Measurements from ENCODE around the gene TFEB.

TFEB gene

DNA sequence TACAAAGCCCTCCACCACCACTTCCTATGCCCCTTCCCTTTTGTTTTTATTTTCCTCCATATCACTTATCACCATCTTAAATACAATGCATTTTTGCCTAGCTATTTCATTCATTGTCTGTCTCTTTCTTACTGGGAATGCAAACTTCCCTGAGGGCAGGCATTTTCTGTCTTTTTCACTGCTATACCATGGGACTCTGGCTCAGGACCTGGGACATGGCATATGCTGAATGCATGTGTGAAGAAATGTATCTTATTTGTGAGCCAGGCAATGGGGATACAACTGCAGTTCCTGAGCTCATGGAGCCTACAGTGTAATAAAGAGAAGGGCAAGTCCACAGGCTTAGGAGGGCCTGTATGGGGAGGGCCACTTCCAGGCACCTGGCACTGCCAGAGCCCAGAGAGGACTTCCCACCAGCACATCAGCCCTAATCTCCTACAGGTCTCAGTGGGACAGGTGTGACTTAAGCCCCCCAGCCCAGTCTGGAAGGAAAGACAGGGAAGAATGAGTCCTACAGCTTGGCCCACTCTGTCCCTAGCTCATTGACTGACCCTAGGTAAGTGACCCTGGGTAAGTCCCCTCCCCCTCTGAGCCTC is 43.2 kb downstream of the TFEB start:
- DNase-seq (ENCODE audit: low read depth in 1 of 2, low spot score in 1 of 2): no peak

DNA sequence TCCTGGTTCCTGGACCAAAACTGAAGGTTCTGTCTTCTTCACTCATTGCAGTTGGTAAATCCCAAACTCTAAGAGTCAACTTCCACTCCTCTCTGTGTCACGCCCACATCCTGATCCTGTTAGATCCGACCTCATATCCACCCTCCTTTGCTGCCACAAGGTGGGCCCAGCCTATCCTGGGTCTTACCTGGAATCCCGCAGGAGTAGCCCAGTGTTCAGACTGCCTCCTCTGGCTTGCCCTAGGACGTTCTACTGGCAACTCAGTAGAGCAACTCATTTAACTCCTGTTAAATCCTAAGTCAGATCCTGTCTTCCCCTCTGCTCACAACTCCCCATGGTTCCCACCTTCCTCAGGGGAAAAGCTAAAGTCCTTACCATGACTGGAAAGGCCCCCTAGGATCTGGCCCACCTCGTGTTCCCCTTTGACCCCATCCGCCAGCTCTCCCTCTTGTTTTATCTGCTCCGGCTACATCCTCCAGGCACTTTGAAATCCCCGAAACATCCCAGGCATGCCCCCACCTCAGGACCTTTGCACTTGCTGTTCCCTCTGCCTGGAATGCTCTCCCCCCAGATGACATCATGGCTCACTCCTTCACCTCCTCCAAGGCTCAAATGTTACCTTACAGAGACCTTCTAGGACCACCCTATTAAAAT is 43.9 kb downstream of the TFEB start:
- DNase-seq (ENCODE audit: low read depth in 1 of 2, low spot score in 1 of 2): no peak

DNA sequence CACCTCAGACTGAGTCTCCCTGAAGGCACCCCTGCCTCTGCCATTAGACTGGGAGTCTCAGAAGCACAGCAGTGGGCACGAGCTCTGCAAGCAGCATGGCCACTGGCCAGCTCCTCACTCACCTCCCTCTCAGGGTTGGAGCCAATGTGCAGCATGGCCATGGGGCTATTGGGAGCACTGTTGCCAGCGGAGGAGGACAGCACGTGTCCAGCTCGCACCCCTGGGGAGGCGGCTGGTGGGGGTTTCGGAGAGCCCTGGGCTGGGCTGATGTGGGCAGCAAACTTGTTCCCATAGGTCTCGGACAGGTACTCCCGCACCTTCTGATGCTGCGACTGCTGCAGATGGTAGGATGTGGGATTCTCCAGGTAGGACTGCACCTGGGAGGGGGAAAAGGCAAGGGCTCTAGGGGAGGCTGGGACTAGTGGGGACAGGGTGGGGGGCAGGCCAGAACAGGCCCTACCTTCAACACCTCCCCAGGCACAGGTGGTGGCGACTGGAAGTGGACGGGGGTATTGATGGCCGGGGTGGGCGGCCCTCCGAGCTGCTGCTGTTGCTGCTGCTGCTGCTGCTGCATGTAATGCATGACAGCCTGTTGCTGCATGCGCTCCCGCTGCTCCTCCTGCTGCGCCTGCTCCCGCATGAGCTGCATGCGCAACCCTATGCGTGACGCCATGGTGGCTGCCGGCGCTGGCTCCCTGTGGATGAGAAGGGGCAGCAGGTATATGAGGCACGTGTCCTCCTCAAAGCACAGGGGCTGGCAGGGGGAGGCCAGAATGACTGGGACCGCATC is 44.7 kb downstream of the TFEB start:
- DNase-seq (ENCODE audit: low read depth in 1 of 2, low spot score in 1 of 2): no peak

DNA sequence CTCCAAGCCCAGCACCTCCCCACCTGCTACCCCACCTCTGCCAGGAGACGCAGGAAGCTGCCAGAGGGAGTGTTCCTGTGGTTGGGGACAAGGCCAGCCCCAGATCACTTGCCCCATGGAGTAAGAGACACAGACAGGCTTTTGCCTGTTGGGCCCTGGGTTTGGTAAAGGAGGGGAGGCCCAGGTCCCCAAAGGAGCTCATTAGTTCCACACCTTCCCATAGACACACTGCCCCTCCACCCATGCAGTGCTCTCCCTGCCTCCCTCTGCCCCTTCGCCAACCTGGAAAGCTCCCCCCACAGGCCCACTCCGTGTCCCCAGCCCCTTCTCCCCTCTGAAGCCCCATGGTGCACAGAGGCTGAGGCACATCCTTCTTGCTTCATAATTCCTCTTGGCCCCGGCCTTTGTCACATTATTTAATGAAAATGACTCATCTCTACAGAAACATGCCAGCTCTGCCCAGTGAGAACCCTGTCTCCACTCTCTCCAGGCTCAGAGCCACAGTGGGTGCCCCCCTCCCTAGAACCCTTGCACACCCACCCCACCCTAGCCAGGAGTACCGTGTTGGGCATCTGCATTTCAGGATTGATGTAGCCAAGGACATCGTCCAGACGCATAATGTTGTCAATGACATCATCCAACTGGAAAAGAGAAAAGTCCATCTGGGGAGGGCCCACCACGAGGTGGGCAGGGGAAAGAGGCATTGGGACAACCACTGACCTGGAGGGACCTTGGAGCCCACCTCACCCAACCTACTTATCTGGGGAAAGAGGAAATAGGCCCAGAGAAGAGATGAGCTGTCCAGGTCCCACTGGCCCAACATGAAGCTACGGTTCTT is 46.0 kb downstream of the TFEB start:
- DNase-seq (ENCODE audit: low read depth in 1 of 2, low spot score in 1 of 2): no peak

DNA sequence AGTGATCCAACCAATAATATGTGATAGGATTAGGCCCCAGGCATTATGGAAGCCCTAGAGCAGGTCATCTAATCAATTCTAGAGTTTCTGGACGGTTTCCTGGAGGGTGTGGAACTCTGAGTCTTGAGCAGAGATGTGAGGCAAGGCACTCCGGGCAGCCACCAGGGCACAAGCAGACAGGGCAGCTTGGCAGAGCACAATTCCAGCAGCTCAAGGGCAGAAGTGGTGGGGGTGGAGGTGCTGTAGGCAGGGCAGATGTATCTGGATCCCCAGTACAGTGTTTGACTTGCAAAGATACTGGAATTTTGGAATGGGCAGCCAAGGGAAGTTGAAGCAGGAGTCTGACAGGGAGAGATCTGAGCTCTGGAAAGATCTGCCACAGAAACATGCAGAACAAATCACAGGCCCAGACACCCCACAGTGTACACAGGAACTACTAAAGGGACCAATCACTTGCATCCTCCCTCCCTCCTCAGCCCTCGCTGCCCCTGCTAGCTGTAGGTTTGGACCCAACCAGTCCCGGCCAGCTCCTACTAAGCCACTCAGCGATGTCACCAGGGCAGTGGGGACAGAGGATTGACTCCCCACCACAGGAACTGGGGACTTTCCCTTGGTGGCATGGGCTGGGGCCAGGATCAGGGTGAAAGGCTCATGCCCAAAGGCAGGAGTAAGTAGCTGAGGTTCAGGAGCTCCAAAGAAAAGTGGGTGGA is 47.0 kb downstream of the TFEB start:
- DNase-seq (ENCODE audit: low read depth in 1 of 2, low spot score in 1 of 2): no peak

DNA sequence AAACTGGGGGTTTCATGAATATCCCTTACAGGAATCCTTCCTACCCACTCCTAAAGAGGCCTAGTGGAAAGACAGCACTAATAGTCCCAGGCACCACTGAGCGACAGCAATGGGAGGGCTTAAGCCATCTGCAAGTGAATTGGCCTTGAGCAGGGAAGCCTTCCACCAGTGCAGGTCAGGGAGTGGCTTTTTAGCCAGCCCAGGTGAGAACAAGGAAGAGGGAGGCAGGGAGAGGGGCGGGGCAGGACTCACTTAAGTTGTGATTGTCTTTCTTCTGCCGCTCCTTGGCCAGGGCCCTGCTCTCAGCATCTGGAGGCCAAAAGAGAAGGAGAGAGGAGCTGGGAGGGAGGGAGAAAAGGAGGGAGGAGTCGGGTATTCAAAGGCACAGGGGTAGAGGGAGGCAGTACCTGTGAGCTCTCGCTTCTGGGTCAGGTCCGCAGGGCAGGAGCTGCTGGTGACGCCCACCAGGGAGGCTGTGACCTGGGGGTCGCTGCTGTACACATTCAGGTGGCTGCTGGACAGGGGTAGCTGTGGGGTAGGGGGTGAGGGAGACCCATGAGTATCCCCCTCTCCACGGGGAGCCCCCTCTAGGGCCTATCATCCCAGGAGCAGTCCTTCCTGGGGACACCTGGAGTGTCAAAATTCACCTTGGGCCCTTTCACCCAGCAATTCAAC is 47.8 kb downstream of the TFEB start:
- DNase-seq (ENCODE audit: low read depth in 1 of 2, low spot score in 1 of 2): no peak

DNA sequence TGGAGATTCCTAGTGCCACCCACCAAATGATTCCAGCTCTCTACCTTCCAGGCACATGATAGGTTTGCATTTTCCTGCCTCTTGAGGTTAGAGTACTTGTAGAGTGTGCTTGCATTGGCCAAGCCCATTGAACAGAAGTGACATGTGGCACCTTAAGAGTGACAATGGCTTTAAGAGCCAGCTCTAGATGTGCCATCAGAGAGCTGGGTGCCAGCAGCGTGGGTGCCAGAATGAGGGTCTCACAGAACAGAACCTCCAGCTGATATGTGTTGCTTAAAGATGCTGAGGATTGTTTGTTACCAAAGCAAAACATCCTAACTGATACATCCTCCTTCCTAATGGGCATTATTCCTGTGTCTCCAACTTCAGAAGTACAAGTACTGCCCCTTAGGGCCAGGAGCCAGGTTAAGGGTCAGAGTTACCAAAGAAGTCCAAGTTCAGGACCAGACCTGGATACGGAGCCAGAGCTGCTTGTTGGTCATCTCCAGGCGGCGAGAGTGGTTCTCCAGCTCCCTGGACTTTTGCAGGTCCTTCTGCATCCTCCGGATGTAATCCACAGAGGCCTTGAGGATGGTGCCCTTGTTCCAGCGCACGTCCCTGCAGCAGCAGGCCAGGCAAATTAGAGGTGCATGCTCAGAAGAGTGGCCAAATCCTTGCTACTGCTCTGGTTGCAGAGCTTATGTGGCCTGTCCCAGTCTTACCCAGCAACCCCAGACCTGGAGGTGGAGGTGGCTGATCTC is 49.6 kb downstream of the TFEB start:
- DNase-seq (ENCODE audit: low read depth in 1 of 2, low spot score in 1 of 2): no peak

DNA sequence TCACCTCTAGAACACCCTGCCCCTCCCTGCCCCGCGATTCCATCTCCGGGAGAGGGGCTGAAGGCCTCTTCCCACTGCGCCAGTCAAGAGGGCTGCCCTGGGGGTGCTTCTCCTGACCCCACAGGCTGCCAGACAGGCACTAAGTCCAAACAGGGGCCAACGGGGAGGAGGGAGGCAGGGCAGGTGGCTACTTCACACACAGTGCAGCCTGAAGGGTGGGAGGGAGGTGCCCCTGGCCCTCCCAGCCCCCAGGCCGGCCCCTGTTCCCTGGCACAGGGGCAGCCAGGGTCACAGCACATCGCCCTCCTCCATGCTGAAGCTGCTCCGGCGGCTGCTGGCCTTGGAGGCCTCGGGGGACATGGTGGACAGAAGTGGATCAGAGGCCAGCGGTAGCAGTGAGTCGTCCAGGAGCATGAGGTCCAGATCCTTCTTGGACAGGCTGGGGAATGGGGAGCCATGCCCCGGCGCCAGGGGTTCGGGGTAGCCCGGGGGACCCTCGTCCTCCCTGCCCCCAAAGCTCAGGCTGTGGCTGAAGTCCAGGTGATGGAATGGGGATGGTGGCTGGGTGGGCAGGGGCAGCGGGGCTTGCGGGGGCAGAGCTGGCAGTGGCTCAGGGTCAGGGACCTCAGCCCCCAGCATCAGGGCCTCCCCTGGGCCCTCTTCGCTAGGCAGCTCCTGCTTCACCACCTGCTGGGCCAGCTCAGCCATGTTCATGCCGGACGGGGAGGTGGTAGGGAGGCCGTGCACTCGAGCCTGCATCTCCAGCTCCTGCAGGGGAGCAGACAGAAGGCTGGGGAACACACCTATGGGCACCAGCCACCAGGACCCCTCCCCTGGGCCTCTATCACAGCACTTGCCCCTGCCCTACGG is 50.9 kb downstream of the TFEB start:
- DNase-seq (ENCODE audit: low read depth in 1 of 2, low spot score in 1 of 2): no peak

DNA sequence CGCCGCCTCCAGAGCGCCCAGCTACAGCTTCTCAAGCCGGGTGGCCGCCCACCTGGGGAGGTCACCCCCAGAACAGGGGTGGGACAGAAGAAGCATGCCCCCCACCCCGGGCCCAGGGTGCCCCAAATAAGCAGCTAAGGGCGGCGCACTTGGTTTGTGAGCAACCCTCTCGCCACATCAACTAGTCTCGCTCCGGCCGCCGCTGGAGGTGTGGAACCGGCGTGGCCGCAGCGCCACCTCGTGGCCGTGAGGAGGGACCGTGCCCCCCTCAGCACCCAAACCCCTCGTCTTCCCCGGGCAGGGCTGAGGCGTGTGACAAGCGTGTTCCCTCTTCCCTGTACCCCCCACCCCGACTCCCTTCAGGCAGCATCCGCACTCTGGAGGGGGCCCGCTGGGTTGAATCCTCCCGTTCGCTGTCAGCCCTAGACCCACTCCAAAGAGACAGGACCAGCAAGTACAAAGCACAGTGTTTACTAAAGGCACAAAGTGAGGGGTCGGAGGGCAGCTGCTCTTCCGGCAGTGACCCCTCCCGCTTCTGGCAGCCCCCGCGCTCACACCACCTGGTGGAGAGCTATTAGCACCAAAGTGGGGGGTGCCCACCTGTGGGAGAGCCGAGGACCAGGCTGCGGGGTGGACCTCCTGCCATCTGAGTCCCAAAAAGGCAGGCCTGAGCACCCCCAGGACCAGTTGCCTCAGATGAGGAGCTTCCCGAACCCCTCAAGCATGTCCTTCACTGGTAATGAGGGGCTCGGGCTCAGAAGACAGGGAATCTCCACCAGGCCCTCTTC is 51.7 kb downstream of the TFEB start:
- peak; percentile 67 to 68 for DNase-seq (ENCODE audit: low read depth in 1 of 2, low spot score in 1 of 2)

DNA sequence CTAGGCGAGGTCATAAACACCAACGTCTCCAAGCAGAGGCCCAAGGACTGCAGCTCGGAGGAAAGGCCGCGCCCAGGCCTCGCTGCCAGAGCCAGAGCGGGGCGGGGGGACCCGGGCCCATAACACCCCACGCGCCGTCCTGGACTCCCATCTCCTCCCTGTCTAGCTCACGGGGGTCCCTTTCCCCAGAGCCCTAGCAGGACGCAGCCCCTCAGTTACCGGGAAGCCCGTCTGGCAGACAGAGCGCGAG is 52.2 kb downstream of the TFEB start:
- no peak for DNase-seq (ENCODE audit: low read depth in 1 of 2, low spot score in 1 of 2)

DNA sequence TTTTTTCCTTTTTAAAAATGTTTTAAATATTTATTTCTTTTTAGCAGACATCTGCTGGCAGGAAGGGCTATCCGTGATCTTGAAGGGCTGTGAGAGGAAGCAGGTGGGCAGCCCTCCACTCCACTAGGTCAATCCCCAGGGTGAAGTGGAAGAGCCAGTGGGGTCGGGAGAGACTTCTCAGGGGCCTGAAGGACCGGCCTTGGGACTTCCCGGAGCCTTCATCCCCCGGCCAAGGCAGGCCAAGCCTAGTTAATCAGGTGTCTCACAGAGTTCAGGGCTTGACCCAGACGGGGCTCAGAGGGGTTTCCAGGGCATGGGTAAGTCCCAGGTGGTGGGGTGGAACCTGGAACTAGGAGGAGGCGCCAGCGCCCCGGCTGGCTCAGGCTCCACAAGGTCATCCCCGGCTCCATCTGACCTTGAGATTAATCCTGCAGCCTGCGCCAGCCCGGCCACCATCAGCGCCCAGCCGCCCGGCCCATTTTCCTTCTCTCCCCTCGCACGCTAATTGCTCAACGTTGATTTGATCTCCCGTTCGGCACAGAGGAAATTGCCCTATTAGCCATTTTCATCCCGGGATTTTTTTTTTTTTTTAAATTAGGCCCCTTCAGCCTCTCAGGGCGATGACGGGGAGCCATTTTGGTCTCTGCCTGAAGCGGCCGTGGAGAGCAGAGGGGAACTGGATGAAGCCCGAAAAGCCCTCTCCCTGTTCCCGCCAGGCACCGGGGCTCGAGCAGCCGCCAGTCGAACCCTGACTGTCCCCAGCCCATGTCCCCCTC is 52.7 kb downstream of the TFEB start:
- DNase-seq (ENCODE audit: low read depth in 1 of 2, low spot score in 1 of 2): peak in 1 of 2 donors; percentile 5

DNA sequence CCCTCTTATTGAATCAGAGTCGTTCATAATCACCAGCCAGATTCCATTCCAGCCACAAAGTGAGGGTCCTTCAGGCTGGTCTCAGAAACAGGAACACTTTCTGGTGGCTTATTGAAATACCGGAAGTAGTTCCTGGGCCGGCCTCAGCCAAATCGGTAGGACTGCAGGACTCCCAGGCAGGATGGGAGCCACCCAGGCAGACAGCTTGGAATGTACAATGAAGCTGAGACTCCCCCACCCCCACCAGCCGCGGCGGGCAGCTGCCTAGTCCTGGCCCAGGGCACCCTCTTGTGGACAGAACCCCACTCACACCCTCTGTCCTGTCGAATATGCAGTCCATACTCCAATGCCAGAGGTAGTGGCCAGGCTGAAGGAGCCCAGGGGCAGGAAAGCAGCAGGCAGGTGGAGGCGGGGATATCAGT is 53.3 kb downstream of the TFEB start:
- peak; percentile 38 to 56 for DNase-seq (ENCODE audit: low read depth in 1 of 2, low spot score in 1 of 2)

DNA sequence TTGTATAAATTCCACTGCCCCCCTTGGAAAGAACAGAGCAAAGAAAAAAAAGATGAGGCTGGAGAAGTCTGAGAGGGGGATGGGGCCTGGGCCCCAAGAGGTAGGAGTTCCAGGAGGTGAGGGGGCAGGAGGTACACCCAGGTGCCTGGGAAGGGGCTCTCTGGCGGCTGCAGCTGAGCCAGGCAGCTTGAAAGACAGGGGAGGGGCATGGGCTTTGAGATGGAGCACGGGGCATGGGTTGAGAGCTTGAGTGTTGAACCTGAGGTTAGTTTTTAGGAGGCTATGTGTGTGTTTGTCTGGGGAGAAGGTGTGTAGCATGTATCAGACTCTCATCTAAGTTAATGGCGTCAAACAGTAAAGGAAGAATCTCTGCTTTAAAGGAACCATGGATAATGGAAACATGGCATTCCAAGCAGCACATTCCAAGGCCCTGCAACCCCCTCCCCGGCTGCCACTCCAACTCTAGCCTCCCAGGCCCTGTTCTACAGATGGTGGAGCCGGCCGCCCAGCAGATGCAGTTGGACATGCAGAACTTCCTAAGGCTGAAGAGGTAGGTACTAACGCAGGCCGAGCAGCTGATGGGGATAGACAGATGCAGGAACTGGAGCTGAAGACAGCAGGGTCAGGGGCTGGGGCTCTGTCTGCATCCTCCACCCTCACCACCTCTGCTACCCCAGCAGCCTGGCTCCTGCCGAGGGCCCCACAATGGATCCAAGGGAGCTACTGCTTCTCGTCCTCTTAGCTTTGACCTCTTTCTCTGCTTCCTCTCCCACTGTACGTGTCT is 55.0 kb downstream of the TFEB start:
- no peak for DNase-seq (ENCODE audit: low read depth in 1 of 2, low spot score in 1 of 2)

DNA sequence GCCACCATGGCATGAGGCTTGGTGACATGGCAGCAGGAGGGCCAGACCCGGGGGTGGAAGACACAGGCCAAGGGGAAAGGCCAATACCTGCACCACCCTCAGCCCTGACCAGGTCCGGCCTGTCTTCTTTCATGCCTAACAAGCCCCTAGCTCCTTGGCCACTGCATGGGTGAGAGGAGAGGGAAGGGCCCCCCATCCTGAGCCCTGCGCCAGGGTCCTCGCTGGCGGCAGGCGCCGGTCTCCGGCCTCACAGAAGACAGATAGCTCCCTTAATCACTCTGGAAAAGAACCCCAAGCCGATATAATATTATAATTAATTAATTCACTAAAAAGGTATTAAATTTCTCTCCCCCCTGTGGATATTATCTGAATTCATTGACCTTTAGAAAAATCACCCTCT is 55.7 kb downstream of the TFEB start:
- no peak for DNase-seq (ENCODE audit: low read depth in 1 of 2, low spot score in 1 of 2)

DNA sequence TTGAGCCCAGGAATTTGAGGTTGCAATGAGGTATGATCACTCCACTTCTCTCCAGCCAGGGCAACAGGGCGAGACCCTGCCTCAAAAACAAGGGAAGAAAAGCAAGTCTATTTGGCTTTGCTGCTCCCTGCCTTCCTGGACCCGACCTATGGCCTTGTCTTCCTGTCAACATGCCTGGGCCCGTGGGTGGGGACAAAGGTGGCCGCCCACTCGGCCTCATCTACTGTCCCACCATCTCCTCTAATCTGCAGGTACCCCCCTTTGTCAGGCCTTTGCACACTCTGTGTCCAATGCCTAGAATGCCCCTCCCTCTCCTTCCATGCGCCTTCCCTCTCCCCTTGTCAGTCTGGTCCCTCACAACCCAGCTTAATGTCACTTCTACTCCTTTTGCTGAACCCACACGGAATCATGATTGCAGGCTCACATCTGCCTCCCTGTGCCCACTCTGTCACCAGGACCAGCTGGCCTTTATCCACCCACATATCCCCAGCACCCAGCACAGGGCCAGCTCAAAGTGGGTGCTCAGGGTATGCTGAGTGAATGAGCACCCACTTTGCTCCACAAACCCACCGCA is 56.8 kb downstream of the TFEB start:
- DNase-seq (ENCODE audit: low read depth in 1 of 2, low spot score in 1 of 2): no peak
